ENCODE data around the gene NAALADL1. TPM values are rescaled to one million over a fixed set of nuclear protein-coding genes. Genes with fewer than 3 reads are reported as not detected.

NAALADL1 gene
- total RNA-seq, 2 donors from 2014 or later = 6.0 to 18.9 TPM

GRCh38 chr11:65059959-65060824, 1.8 kb upstream of the NAALADL1 start:
- Histone ChIP-seq H3K4me1 (no peaks in the 10 kb centered on the region), H3K4me3 (no peak overlapping the region), H3K9me3 (no peaks in the 10 kb centered on the region), H3K36me3 (no peaks in the 10 kb centered on the region), H3K27me3 (no peaks in the 10 kb centered on the region), H3K27ac (no peak overlapping the region)
- no peak for DNase-seq (ENCODE audit: low spot score)
- no peak for TF ChIP-seq CTCF (IDR thresholded peaks at IDR 0.05)

- DNase-seq (ENCODE audit: low spot score) = no peak
- H3K27me3 ChIP-seq = no peaks in the 10 kb centered on the region
- H3K9me3 ChIP-seq = no peaks in the 10 kb centered on the region
- no peak overlapping the region for H3K27ac ChIP-seq
- no peaks in the 10 kb centered on the region for H3K36me3 ChIP-seq
- no peak for TF ChIP-seq CTCF (IDR thresholded peaks at IDR 0.05)
- no peaks in the 10 kb centered on the region for H3K4me1 ChIP-seq
- H3K4me3 ChIP-seq = no peak overlapping the region
Observed at GRCh38 chr11:65059523-65059922, 1.2 kb upstream of the NAALADL1 start.

- no peaks in the 10 kb centered on the region for H3K9me3 ChIP-seq
- H3K36me3 ChIP-seq = no peaks in the 10 kb centered on the region
- no peak overlapping the region for H3K4me3 ChIP-seq
- no peak for DNase-seq (ENCODE audit: low spot score)
- H3K27me3 ChIP-seq = no peaks in the 10 kb centered on the region
- H3K27ac ChIP-seq = no peak overlapping the region
- H3K4me1 ChIP-seq = no peaks in the 10 kb centered on the region
- no peak for TF ChIP-seq CTCF (IDR thresholded peaks at IDR 0.05)
Observed at GRCh38 chr11:65058012-65058411, 341 bp downstream of the NAALADL1 start.

- Histone ChIP-seq H3K9me3 (no peaks in the 10 kb centered on the region), H3K36me3 (no peaks in the 10 kb centered on the region), H3K4me3 (no peak overlapping the region), H3K4me1 (no peaks in the 10 kb centered on the region), H3K27me3 (no peaks in the 10 kb centered on the region), H3K27ac (no peak overlapping the region)
- no peak for DNase-seq (ENCODE audit: low spot score)
- TF ChIP-seq CTCF (IDR thresholded peaks at IDR 0.05) = no peak
Observed at GRCh38 chr11:65057526-65057925, 827 bp downstream of the NAALADL1 start.

- Histone ChIP-seq H3K9me3 (no peaks in the 10 kb centered on the region), H3K4me3 (no peak overlapping the region), H3K36me3 (no peaks in the 10 kb centered on the region), H3K4me1 (no peaks in the 10 kb centered on the region), H3K27me3 (no peaks in the 10 kb centered on the region), H3K27ac (no peak overlapping the region)
- TF ChIP-seq CTCF (IDR thresholded peaks at IDR 0.05) = no peak
- DNase-seq (ENCODE audit: low spot score) = no peak
Observed at GRCh38 chr11:65056999-65057398, 1.4 kb downstream of the NAALADL1 start.

GRCh38 chr11:65055538-65055937, 2.8 kb downstream of the NAALADL1 start:
- TF ChIP-seq CTCF (IDR thresholded peaks at IDR 0.05) = no peak
- H3K27me3 ChIP-seq = no peaks in the 10 kb centered on the region
- DNase-seq (ENCODE audit: low spot score) = no peak
- no peaks in the 10 kb centered on the region for H3K4me1 ChIP-seq
- H3K27ac ChIP-seq = no peak overlapping the region
- H3K36me3 ChIP-seq = no peaks in the 10 kb centered on the region
- H3K9me3 ChIP-seq = no peaks in the 10 kb centered on the region
- H3K4me3 ChIP-seq = no peak overlapping the region
